OCI-LY3 (cell line): ENCODE measurements around the gene SMAGP.

Experiments
- H2AFZ ChIP-seq: fragments of 200-600, 300-600 bp; shearing (Covaris generic); 2 replicates; pipeline ENCODE4 v1.6.0; 2014; ENCODE audit warnings: antibody characterized with exemption, low read depth, low read length
- H3K27ac ChIP-seq: fragments of 200-600, 300-600 bp; sonication (generic); 2 replicates; pipeline ENCODE4 v1.5.1; 2014; ENCODE audit warnings: mild to moderate bottlenecking, low read length, moderate library complexity, mixed read lengths
- H3K27me3 ChIP-seq: fragments of 200-600, 300-600 bp; sonication (generic); 2 replicates; pipeline ENCODE4 v1.6.1; 2014; ENCODE audit warnings: low read depth, low read length, mixed read lengths
- H3K36me3 ChIP-seq: fragments of 200-600, 300-600 bp; sonication (generic); replicated peaks from 2 replicates; pipeline ENCODE3; 2014; ENCODE audit warnings: low read depth, low read length, mixed read lengths
- H3K4me1 ChIP-seq: fragments of 300-600, 200-600 bp; sonication (generic); 2 replicates; pipeline ENCODE4 v1.6.1; 2014; ENCODE audit warnings: low read length, mixed read lengths
- H3K4me2 ChIP-seq: fragments of 200-600, 300-600 bp; sonication (generic); 2 replicates; pipeline ENCODE4 v1.6.1; 2014; ENCODE audit warnings: low read length, mixed read lengths
- H3K4me3 ChIP-seq: fragments of 300-600, 200-600 bp; sonication (generic); 2 replicates; pipeline ENCODE4 v1.5.1; 2014; ENCODE audit warnings: antibody characterized with exemption, mild to moderate bottlenecking, low read length, moderate library complexity
- H3K79me2 ChIP-seq: fragments of 300-600, 200-600 bp; shearing (Covaris generic); 2 replicates; pipeline ENCODE4 v1.6.1; 2014; ENCODE audit warnings: mild to moderate bottlenecking, low read length, mixed read lengths
- H3K9ac ChIP-seq: fragments of 300-600, 200-600 bp; shearing (Covaris generic); 2 replicates; pipeline ENCODE4 v1.6.0; 2014; ENCODE audit warnings: mild to moderate bottlenecking, low read length, moderate library complexity
- H3K9me3 ChIP-seq: fragments of 200-600, 300-600 bp; shearing (Covaris generic); 2 replicates; pipeline ENCODE4 v1.6.1; 2014; ENCODE audit warnings: low read length, mixed read lengths; ENCODE audit not compliant: insufficient read depth
- H4K20me1 ChIP-seq: fragments of 200-600, 300-600 bp; sonication (generic); 2 replicates; pipeline ENCODE4 v1.6.1; 2016; ENCODE audit warnings: low read length, mixed read lengths; ENCODE audit not compliant: insufficient read depth
- EZH2phosphoT487 ChIP-seq: fragments of 200-600 bp; shearing (Covaris generic); IDR thresholded peaks from 2 replicates; pipeline ENCODE4 v1.6.1; 2018; ENCODE audit warnings: antibody characterized with exemption, mixed run types, low read depth
- TF ChIP-seq, protein P1 (sequence below): fragments of 200-600, 300-600 bp; sonication (generic); IDR thresholded peaks from 2 replicates; pipeline ENCODE4 v1.5.1; 2014; ENCODE audit warnings: antibody characterized with exemption, low read length, low read depth

SMAGP gene

DNA sequence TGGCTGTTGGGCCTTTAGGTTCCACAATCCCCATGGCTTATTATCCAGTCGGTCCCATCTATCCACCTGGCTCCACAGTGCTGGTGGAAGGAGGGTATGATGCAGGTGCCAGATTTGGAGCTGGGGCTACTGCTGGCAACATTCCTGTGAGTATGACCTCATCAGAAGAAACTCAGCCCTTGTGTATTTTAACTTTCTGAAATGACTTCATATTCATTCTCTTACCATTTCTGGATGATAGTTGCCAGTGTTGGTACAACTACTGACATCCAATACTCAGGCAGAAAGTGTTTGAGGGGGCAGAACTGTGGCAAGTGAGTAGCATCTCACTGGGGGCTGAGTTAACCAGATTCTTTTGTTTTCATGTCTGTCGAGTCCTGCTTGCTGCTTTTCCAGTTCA, 29.2 kb downstream of the SMAGP start:
- Histone ChIP-seq H3K79me2 (peaks cover 17% of the 10 kb centered on the region), H3K4me3 (no peak overlapping the region), H3K4me2 (no peak overlapping the region)

DNA sequence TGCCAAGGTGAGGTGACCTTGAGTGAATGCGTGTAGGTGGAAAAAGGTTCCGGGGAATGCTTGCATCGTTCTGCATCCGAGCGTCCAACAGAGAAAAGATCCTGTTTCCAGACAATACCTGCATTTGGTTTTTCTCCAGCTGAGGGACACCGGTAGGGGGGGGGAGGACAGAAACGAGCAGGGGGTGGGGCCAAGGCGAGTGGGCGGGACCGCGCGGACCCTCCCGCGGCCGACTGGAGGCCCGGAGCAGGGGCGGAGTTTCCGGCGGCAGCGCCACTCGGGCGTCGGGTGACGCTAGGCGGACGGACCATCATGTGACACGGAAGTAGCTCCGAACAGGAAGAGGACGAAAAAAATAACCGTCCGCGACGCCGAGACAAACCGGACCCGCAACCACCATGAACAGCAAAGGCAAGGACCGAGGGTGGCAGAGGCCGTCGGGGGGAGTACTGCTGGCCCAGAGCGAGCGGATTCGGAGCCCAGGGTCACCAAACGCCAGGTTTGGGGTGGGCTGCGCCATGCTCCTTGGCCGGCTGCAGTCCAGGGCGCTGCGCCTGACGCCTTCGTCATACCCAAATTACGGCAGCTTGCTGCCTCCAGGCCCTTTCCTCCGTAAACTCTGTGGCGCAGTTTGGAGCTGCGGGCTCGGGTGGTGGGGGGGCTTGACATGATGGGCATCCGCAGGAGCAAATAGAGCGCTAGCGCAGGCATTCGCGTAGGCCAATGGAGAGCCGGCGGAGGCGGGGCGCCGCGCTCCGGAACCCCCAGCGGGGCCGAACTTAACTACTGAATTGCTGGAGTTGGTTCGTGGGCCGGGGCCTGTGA, 31.5 kb downstream of the SMAGP start, which contains the start of gene DAZAP2:
Gene DAZAP2 (plus strand): TSS at position 317 of the 825 bp plus-strand sequence. CDS start 82 bp downstream, at position 399.
- H3K36me3 ChIP-seq, result peaks cover 25% of the 10 kb centered on the region
- peak within 1 kb of the TSS; percentile 90 for H2AFZ ChIP-seq
- peak within 1 kb of the TSS; percentile 91 for H3K27ac ChIP-seq
- H3K9me3 ChIP-seq, result no peaks in the 10 kb centered on the region
- no peak for TF ChIP-seq EZH2phosphoT487
- TF ChIP-seq, protein P1, sequence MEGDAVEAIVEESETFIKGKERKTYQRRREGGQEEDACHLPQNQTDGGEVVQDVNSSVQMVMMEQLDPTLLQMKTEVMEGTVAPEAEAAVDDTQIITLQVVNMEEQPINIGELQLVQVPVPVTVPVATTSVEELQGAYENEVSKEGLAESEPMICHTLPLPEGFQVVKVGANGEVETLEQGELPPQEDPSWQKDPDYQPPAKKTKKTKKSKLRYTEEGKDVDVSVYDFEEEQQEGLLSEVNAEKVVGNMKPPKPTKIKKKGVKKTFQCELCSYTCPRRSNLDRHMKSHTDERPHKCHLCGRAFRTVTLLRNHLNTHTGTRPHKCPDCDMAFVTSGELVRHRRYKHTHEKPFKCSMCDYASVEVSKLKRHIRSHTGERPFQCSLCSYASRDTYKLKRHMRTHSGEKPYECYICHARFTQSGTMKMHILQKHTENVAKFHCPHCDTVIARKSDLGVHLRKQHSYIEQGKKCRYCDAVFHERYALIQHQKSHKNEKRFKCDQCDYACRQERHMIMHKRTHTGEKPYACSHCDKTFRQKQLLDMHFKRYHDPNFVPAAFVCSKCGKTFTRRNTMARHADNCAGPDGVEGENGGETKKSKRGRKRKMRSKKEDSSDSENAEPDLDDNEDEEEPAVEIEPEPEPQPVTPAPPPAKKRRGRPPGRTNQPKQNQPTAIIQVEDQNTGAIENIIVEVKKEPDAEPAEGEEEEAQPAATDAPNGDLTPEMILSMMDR, result 0 out of 2 replicates have a peak, but pooled peaks have one; percentile 2
- peak within 1 kb of the TSS; percentile 100 for H3K9ac ChIP-seq
- 0 out of 2 replicates have a peak, but pooled peaks cover 4% of the 10 kb centered on the region for H4K20me1 ChIP-seq
- H3K4me2 ChIP-seq, result peak within 1 kb of the TSS; percentile 96
- peaks cover 26% of the 10 kb centered on the region for H3K4me1 ChIP-seq
- H3K79me2 ChIP-seq, result peaks cover 17% of the 10 kb centered on the region
- peak within 1 kb of the TSS; percentile 97 for H3K4me3 ChIP-seq
- H3K27me3 ChIP-seq, result no peaks in the 10 kb centered on the region

More for the DNA sequence above, 29.2 kb downstream of the SMAGP start:
- Histone ChIP-seq H3K4me1 (peaks cover 29% of the 10 kb centered on the region), H3K9ac (no peak overlapping the region), H3K27me3 (no peaks in the 10 kb centered on the region), H3K27ac (no peak overlapping the region), H3K9me3 (no peaks in the 10 kb centered on the region), H4K20me1 (0 out of 2 replicates have a peak, but pooled peaks cover 4% of the 10 kb centered on the region), H3K36me3 (peaks cover 43% of the 10 kb centered on the region), H2AFZ (no peak overlapping the region)
- TF ChIP-seq, protein P1, result no peak
- no peak for TF ChIP-seq EZH2phosphoT487

DNA sequence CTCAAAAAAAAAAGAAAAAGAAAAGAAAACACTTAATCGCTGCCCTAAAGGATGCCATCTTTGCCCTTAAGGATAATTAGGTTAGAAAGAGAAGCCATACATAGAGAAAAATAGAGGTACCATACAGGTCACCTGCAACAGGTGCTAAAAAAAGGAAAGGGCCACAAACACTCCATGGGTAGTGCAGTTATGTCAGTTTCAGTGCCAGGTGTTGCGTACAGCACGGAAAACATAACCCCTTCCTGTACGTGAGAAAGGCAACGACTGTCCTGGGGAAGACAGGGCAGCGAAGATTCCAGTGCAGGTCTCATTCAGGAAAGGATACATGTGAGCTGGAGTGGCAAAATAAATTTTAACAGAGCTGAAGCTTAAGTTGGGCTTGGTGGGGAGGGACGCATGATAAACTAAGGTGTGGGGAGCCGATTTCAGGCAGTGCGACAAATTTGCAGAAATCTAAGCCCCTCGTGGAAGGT, 32.1 kb downstream of the SMAGP start:
- 0 out of 2 replicates have a peak, but pooled peaks cover 4% of the 10 kb centered on the region for H4K20me1 ChIP-seq
- peak overlapping the region; percentile 68 for H3K9ac ChIP-seq
- H3K4me3 ChIP-seq, result peak overlapping the region; percentile 97
- H3K4me1 ChIP-seq, result peaks cover 23% of the 10 kb centered on the region
- peak overlapping the region; percentile 16; the same call in 1 of the 2 replicates for H3K27ac ChIP-seq
- no peaks in the 10 kb centered on the region for H3K9me3 ChIP-seq
- no peaks in the 10 kb centered on the region for H3K27me3 ChIP-seq
- TF ChIP-seq EZH2phosphoT487, result no peak
- TF ChIP-seq, protein P1, result 0 out of 2 replicates have a peak, but pooled peaks have one; percentile 3
- peak overlapping the region; percentile 96 for H3K4me2 ChIP-seq
- H2AFZ ChIP-seq, result peak overlapping the region; percentile 90
- H3K36me3 ChIP-seq, result peaks cover 25% of the 10 kb centered on the region
- peaks cover 17% of the 10 kb centered on the region for H3K79me2 ChIP-seq

DNA sequence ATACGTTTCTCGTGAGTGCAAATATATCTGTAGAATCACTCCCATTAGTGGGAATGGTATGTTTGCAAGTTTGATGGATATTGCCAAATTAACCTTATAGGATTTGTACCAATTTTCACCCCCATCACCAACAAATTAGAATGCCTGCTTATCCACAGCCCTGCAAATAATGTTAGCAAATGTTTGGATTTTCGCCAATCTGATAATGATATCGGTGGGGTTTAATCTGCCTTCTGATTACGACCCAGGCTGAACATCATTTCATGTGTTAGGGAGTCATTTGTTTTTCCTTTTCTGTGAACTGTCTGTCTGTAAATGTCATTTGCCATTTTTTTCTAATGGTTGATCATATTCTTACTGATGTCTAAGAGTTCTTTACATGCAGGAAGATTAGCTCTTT, 35.7 kb downstream of the SMAGP start:
- Histone ChIP-seq H3K36me3 (no peaks in the 10 kb centered on the region), H3K9ac (no peak overlapping the region), H3K79me2 (peaks cover 8% of the 10 kb centered on the region), H3K9me3 (no peaks in the 10 kb centered on the region), H3K4me1 (peaks cover 5% of the 10 kb centered on the region), H3K27me3 (no peaks in the 10 kb centered on the region), H2AFZ (no peak overlapping the region), H3K4me3 (no peak overlapping the region), H4K20me1 (no peaks in the 10 kb centered on the region), H3K4me2 (no peak overlapping the region), H3K27ac (no peak overlapping the region)
- TF ChIP-seq EZH2phosphoT487, result no peak
- TF ChIP-seq, protein P1, result no peak
